CD4-positive, alpha-beta T cell treated with Interleukin-15 for 1 hour (primary cell): ENCODE results near the gene LACRT.
A peak's percentile ranks its signal among the peaks of the same experiment; 100 is the strongest.
"Not testable (repeated sequence)": the region's sequence is repeated elsewhere in the genome, so short reads cannot be mapped to it uniquely, and the experiment has no call there.

ENCODE experiments used
- DNase-seq: peaks from one replicate; pipeline ENCODE4 v3.0.0-alpha.2; 2020

The LACRT gene, protein sequence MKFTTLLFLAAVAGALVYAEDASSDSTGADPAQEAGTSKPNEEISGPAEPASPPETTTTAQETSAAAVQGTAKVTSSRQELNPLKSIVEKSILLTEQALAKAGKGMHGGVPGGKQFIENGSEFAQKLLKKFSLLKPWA

DNA sequence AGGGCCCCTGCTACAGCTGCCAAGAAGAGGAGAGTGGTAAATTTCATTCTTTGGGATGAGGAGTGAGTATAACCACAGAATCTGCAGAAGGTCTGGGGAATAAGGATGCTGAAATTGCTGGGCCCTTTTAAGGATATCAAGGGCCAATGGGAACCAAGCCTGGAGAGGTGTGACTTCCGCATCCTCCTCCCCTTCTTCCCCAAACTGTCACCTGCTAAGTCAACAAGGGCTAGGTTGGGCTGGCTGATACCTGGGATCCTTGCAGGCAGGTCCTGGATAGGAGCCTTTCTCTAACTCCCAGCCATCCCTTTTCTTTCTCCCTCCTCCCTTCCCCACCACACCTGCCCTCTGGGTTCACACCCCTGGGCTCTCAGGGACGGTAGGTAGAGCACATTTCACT lies at the start of gene LACRT:
TSS of gene LACRT (minus strand) at position 101 of the 400 bp plus-strand sequence. CDS start at position 47, 54 bp downstream.
- DNase-seq: no peak

DNA sequence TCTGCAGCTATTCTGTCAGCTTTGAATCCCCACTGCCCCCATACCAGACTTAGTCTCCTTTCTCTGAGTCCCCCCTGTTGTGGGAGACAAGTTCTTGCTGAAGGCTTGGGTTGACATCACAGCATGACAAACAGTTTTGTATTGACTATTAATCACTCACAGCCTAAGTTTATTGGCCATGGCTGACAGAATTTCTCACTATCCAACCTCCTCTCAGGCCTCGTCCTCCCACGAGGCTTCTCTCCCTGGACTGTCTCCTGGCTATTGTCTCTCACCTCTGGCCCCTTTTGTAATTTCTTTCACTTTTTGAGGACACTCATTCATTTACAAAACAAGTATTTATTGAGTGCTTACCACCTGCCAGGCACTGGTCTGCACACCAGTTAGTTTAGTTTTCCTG lies 48.7 kb upstream of the LACRT start:
- DNase-seq: no peak

DNA sequence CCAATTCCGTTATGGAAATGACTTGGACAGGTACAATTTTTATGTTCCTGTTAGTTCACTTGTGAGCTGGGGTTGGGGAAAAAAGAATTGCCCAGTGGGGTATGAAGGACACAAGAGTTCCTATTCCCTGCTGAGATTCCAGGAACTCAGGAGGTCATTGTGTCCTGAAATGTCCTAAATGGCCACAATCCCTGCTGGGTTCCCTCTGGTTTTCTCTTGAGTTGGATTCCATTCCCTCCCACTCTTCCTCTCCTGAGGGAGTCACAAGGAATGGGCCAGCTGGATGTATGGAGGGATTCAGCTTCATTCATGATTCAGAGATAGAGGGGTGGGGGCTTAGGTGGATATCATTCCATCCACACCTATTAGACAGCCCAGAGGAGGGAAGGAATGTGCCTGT lies 48.0 kb upstream of the LACRT start:
- DNase-seq: no peak

DNA sequence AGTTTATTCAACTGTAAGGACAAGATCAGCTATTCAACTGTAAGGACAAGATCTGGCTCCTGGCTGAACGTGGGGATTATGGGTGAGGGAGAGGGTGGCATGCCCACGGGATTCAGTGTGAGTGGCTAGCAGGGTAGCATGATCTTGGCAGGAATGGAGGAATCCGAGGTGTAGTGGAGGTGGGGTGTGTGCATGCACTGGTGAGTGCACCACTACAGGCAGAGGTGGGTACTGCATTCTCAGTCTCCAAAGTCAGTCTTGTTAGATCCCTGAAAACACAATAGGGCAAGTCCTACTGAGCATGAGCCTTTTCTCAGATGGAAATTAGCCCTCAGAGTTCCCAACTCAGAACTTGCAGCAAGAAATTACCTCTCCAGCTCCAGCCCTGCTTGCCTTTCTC lies 45.7 kb upstream of the LACRT start:
- no peak for DNase-seq

DNA sequence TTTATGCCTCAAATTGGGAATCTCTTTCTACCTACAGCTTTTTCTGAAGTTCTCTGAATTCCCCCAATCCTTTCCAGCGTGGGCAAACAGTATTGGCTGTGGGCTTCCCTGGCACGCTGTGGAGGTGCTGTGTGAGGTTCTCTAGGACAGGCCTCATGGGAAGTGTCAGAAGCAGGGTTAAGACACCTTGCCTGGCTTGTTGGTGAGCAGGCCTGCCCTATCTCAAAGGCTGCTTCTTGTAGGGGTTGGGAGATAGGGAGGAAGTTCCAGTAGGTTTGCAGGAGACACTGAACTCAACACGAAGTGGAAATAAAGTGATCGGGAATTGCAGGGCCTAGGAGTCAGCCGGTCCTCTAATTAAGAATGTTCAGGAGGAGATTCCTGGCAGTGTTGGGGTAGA lies 43.4 kb upstream of the LACRT start:
- no peak for DNase-seq

DNA sequence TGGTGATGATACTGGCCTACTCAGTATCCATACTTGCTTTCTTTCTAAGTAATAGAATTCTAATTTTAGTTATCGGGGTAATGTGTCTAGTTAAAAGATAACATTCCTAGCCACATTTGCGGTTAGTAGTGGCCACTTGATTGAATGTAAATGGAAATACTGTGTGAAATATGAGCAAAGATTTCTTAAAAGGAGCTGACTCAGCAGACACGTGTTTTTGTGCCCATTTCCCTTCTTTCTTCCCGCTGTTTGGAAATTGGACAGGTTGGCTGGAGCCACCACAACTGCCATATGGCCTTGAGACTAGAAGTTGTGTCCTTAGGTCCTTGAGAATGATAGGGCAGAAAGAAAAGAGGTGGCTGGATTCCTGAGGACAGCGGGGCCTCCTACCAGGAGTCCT lies 33.2 kb upstream of the LACRT start:
- DNase-seq: no peak

DNA sequence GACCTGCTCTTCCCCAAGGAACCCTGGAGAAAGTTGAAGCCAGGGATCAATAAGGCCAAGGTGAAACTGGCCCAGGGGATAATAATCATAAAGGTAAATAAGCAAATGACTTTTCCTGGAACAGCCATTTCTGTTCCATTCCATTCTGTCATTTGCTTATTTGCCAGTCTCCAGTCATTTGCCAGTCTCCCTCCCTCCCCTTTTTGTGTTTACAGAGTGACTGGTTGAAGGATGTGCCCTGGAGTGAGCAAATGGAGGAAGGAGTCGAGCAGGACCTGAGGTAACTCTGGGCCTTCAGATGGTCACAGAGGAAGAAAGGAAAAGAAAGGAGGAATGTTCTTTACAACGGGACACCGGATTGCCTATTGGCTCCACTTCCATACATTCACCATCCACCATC lies 31.3 kb upstream of the LACRT start:
- DNase-seq: no peak

DNA sequence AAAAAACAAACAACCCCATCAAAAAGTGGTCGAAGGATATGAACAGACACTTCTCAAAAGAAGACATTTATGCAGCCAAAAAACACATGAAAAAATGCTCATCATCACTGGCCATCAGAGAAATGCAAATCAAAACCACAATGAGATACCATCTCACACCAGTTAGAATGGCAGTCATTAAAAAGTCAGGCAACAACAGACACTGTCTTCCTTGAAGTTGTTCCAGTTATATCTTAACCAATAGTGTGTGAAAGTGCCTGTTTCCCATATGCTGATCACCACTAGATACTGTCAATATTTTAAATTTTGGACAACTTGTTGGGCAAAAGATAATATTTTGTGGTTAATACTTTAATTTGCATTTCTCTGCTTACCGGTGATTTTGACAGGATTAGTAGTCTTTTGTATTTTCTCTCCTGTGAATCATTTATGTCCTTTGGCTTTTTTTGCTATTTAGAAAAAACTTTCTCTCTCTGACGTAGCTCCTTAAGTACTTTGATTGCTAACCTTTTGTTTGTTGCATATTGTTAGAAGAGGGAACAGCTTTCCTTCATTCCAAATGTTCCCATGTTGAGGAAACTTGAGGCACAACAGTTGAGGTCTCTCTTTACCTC lies 30.4 kb upstream of the LACRT start:
- DNase-seq: not testable (repeated sequence)

DNA sequence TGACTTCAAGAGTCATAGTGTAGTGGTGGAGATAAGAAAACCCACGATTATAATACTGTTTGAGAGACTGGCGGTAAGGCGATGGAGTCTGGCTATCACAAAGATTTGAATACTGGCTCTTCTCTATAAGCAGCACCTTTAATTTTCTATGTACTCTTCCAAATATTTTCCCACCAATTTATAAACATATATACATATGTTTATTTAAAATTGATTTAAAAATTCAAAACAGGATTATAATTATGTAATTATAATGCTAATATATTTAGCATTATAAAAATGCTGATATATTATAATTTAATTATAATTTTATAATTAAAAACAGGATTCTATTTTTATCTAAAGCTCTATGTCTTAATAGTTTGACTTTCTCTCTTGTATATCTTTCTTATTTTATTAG lies 28.9 kb upstream of the LACRT start:
- DNase-seq: no peak

DNA sequence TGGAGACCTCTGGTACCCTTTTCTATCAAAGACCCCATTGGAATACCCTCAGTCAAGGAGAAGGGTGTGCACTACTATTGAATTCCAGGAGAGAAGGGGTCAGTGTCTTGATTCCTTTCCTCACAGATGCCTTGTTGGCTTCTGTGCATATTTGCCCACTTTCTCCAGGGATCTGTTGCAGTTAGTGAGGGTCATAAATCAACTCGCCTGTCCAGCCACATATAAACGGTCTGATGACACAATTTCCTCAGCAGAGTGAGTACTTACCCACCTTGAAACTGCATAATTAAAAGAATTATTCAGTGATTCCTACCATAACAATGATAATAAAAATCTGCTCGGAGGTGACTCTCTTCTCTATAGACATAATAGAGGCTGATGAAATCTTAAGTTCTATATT lies 27.3 kb upstream of the LACRT start:
- no peak for DNase-seq

DNA sequence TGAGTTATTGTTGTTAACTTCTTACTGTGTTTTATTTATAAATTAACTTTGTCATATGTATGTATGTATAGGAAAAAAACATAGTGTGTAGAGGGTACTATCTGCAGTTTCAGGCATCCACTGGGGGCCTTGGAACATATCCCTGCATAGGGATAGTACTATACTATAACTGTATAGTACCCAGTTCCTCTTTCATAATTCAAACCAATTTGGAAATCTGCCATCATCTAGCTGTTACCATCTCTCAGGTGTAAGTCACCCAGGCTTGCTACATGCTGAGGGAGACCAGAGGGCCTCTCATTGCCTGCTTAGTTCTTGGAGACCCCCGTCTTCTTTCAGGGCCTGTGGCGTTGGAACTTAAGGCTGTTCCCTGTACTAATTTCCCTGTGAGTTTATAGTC lies 26.4 kb upstream of the LACRT start:
- no peak for DNase-seq

DNA sequence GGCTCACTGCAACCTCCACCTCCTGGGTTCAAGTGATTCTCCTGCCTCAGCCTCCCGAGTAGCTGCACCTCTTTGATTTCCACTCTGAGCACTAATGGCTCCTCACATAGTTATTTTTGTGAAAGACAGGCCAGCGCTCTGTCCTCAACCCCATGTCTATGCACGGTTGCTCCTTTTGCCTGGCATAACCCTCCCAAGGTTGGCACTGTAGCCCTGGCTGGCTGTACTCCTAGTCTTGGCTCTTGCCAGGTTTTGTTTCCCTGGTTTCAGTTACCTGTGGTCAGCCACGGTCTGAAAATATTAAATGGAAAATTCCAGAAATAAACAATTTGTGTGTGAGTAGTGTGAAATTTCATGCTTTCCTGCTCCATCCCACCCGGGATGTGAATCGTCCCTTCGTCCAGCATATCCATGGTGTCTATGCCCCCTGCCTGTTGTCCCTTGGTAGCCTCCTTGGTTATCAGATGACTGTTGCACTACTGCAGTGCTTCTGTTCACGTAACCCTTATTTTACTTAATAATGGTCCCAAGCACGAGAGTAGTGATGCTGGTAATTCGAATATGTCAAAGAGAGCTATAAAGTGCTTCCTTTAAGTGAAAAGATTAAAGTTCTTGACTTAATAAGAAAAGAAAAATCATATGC lies 25.7 kb upstream of the LACRT start:
- no peak for DNase-seq

DNA sequence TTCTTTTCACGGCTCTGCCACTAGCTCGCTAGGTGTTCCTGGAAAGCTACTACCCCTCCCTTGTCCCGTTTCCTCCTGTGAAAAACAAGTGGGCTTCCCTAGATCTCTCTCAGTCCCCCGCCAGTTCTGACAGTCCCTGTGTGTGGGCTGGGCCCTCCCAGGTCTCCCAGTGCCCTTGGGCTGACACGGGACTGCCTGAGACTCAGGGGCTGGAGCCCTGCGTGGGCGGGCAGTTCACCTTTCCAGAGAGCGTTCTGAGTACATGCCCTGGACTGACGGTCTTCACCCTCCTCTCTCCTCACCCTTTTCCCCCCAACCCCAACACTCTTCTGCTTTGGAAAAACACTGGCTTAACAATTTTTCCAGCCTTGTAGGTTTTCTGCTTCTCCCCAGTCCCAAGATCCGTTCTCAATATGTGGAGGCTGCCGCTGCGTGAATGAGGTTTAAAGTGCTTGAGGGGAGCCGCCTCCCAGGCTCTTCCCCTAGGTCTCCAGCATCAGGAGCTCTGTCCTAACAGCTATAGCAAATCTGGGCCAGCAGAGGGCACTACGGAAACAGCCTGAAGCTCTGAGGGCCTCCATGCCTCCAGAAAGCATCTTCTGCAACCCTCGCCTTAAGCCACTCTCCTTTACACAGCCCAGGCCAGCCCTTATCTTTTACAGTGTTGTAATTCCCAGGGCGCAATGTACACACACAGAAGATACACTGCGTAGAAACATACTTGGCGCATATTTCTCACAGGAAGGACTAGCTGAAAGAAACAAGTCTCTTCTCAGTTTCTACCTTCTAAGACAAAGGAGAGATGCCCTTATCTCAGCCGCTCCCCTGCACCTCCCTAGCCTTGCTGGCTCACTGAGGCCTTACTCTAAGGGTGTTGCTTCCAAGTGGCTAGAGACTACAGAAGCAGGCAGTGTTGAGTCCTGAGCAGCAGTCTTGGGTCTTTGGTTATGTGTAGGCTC lies 23.9 kb upstream of the LACRT start:
- DNase-seq: peak; percentile 21

DNA sequence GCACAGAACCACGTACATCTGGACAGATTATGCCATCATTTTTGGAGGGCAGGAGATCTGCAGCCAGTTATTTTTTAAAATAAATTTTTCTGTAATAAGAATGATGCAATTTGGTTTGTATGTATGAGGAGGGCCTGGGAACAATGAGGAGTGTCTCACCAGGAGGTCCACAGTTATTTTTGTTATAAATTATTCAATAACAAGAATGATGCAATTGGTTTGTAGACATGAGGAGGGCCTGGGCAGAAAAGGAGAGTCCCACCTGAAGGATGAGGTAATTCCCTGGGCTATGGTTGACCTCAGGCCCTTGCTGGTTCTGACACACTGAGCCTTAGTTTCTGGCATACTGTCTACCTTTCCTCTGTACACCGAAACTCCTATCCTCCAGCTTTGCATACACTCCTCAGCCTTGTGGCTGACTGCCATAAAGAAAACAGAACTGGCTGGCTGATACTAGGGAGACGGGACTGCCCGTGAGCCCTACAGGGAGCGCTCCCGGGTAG lies 22.5 kb upstream of the LACRT start:
- no peak for DNase-seq

DNA sequence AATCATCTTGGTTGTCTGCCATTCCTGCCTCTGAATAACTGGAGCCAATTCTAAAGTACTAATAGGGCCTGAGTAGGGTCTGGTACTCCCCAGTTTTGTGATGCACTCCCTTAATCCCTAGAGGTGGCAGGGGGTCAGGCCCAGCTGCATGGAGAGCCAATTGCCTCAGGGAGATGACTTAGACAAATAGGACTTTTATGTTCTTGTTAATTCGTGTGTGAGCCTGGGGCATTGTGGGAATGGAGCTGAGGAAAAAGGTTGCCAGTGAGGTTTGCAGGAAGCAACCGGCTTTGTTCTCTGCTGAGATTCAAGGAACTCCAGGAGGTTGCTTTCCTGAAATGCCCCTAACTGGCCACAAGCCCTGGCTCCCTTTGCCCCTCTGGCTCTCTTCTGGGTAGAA lies 20.2 kb upstream of the LACRT start:
- no peak for DNase-seq

DNA sequence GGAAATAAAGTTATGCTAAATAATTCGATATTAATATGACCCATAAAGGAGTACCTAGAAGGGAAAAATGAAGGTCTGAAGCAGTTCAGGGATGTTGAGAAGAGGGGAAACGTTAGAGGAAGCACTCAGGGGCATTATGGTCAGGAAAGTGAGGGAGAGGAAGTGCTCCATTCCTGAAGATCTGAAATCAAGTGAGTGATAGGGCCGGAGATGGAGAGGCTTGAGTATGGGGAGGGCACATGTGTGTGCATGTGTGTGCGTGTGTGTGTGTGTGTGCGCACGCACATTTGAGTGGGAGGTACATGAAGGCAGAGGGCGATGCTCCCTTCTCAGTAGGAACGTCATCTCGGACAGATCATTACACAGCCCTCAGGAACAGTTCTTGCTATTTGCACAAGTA lies 18.3 kb upstream of the LACRT start:
- no peak for DNase-seq

DNA sequence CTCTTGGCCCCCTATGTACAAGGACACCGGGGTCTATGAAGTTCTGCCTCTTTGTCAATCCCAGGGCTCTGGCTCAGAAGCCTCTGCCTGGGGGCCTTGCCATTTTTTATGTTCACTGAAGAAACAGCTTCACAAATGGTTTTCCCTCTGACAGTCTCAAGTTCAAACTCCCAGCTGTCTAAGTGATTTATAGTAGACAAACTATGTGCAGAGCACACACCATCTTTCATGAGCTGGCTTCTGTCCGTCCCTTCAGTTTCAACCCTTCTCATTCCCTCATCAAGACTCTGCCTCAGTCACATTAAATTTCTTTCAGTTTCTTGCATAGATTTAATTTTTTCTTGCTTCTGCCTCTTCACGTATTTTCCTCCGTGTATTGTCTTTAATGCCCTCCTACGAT lies 16.2 kb upstream of the LACRT start:
- DNase-seq: no peak

DNA sequence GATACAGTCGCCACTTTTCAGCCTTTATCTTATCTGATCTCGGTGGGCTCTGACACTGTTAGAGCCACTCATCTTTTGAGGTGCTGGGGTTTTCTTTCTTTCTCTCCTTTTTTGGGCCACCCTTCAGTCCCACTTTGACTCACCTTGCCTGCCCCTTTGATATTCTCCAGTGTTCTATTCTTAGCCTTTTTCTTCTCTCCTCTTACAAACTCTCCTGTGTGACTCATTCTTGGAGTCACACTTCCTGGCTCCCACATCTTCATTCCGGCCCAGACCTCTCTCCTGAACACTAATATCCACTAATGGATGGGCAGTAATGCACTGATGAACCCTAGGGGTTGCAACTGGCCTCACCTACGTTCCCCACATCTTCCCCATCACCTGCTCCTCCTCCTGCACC lies 15.7 kb upstream of the LACRT start:
- DNase-seq: no peak

DNA sequence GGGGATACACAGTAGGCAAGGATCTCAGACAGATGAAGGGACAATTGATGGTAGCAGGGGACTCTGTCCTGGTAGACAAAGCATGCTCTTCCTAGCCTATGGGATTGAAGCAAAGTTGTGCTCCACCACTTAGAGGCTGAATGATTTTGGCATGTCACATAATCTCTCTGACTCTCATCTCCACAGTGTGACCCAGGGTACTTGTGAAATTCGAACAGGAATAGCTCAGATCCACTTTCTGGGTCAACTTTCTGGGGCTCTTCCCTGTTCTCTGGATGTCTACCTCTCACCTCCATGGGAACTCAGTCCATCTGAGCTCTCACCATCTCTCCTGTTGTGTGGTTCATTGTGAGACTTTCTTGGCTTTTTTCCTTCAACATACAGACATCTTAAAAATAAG lies 15.1 kb upstream of the LACRT start:
- no peak for DNase-seq

DNA sequence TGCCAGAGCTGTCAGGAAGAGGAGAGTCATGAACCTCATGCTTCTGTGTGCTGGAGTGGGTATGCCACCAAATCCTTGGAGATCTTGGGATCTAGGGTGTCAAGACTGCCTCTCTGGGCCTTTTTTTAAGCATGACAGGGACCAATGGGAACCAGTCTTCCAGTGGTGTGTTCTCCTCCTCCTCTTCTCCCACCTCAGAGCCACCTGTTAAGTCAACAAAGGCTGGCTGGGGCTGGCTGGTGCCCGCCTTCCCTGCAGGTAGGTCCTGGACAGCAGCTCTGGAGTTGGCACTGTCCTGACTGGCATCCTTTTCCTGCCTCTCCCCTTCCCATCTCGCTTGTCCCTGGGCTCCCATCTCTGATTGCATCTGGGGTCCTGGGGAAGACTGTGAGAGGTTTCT lies 13.6 kb upstream of the LACRT start, which contains the start of gene DCD:
TSS of gene DCD (minus strand) at position 101 of the 400 bp plus-strand sequence. CDS start at position 39, 62 bp downstream.
- no peak for DNase-seq

DNA sequence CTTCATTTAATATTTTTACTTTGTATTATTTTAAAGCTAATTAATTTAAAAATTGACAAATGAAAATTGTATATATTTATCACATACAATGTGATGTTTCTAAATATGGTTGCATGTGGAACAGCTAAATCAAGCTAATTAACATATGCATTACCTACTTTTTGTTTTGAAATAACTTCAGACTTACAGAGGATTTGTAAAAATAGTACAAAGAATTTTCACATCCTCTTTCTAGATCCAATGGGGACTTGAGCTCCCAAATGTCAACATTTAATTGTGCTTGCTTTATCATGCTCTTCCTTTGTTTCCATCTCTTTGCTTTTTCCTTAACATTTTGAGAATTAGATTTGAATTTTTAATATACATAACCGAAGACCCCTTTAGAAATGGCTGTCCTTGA lies 6.9 kb upstream of the LACRT start:
- no peak for DNase-seq

DNA sequence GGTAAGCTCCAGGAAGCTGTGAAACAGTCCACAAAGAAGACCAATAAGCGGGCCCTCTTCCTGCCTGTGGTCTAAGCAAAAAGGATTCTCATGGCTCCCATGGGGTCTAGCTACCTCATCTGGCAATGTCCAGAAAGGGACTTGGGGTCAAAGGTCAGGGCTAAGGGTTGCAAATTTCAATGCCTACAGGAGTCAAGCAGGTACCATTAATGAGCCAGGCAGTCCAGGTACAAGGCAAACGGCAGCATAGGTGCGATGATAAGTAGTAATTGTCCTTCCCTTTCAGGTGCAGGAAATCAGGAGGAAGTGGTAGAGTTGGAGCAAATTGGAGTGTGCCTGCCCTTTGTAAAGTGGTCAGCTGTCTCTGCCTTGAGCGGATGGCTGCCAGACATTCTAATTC lies 6.4 kb upstream of the LACRT start:
- DNase-seq: no peak

DNA sequence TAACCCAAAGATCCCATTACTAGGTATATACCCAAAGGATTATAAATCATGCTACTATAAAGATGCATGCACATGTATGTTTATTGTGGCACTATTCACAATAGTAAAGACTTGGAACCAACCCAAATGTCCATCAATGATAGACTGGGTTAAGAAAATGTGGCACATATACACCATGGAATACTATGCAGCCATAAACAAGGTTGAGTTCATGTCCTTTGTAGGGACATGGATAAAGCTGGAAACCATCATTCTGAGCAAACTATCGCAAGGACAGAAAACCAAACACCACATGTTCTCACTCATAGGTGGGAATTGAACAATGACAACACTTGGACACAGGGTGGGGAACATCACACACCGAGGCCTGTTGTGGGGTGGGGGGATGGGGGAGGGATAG lies 4.4 kb upstream of the LACRT start:
- not testable (repeated sequence) for DNase-seq
